Putamen (tissue), 1 donor: ENCODE data around the gene ABCG1.

Experiments
- DNase-seq: peaks from one replicate; pipeline ENCODE4 v3.0.0-alpha.2; 2016; ENCODE audit warnings: low spot score

The ABCG1 gene

GRCh38 chr21:42214921-42215320 lies 4.0 kb upstream of the ABCG1 start:
- DNase-seq = no peak

DNA sequence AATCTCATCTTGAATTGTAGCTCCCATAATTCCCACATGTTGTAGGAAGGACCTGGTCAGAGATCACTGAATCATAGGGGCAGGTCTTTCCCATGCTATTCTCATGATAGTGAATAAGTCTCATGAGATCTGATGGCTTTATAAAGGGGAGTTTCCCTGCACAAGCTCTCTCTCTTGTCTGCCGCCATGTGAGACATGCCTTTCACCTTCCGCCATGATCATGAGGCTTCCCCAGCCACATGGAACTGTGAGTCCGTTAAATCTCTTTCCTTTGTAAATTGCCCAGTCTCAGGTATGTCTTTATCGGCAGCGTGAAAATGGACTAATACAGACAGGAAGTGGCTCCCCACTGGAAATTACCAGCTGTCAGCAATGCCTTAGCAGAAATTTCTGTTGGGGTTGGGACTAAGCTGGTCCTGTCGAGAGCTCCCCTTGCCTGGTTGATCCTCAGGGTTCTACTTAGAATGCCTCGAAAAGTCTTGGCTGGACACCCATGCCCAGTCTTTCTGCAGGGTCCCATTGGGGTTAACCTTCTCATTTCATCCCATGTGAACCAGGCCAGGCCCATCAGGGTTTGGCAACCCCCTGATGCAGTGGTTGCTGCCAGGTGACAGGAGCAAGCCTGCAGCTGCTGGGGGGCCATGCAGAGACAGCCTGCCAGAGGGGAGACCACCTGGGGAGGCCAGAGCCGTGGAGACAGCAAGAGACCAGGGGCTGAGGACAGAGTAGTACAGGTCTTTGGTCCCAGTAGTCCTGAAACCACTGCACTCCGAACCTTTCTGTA lies 2.8 kb upstream of the ABCG1 start:
- no peak for DNase-seq

DNA sequence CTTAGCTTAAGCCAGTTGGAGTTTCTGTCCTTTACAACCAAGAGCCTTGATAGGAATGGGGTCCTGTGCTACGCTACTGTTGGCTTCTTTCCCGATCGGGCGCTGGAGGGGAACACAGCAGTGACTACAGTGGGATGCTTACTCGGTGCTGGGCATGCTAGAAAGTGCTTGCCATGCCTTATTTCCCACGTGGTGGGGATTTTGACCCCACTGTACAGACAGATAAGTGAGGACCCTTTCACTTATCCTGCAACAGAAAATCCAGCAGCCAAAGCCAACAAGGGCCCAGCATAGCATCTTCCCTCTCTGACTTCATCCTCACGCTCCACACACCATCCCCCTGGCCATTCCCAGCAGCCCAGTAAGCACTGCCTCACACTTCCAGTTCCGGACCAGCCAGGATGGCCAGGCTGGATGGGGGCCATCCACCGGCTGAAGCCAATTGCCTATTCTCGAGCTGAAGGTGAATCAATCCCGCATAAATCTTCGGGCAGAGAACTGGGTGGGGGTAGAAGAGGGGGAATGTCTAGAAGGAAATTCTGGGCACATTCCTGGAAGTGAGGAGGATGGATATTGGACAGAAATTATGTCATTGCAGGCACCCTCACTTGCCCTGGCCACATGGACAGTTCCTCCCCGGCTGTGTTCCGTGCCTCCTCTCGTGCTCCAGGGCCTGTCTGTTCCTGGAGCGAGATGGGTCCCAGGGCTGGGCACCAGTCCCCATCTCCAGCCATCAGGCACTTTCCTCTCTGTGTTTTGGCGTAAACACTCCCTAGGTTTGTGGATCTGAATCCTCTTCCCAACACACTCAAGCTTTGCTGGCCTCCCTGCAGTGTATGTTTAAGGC lies 2.0 kb upstream of the ABCG1 start:
- DNase-seq = no peak

GRCh38 chr21:42219606-42220137 lies 732 bp downstream of the ABCG1 start:
- DNase-seq = no peak

GRCh38 chr21:42220138-42220701 lies 1.3 kb downstream of the ABCG1 start:
- peak; percentile 89 for DNase-seq

DNA sequence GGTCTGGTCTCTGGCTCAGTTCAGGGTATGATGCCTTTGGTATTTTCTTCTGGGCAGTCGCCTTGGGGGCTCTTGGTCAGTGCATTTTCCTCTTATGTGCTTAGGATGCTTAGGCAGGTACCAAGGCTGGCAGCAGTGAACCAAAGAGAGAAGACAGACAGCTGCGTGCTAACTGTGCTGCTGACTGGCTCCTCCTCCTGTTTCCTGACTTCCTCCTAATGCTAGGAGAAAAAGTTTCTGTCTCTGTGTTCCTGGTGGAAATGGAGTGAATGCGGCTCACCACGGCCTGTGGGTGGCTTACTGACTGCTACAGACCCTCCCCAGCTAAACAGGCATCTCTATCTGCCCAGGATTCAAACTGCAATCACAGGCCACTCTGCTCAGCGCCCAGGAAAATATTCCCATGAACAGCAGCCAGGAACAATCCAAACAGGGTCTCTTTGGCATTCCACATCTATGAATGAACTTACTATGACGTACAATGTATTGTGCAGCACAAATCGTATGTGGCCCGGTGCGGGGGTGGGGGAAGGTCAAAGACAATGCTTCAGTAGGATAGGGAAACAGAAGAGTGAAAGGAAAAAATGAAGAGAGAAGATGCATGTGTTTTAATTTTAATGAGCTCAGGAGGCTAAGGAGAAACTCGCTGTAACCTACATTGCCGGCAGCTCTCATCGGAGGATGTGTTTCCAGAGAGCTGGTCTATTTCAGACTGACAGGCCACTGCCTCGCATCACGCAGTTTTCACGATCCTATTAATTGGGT lies 2.8 kb downstream of the ABCG1 start:
- no peak for DNase-seq

GRCh38 chr21:42222386-42222785 lies 3.4 kb downstream of the ABCG1 start:
- DNase-seq = no peak

DNA sequence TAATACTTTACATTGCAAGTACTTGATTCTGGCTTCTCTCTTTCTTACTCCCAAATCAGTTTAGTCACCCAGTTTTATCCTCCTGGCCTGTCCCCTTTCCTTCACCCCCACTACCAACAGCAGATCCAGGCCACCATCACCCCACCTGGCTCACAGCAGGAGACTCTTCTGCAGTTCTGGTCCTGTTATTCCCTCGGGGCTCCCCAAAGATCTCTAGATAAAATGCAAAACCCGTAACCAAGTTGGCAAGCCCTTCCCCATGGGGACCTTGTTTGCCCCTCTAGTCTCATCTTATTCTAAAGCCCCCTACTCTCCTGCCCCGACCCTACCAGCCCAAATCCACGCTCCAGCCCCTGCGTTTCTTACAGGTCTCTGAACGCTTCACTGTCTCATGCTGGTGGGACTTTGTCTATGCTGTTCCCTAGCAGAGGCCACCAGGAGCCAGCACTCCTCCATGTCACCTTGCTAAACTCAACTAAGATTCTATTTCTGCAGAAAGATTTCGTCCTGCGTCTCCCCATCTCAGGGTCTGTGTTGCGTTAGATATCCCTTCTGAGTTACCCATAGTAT lies 4.0 kb downstream of the ABCG1 start:
- DNase-seq = no peak

DNA sequence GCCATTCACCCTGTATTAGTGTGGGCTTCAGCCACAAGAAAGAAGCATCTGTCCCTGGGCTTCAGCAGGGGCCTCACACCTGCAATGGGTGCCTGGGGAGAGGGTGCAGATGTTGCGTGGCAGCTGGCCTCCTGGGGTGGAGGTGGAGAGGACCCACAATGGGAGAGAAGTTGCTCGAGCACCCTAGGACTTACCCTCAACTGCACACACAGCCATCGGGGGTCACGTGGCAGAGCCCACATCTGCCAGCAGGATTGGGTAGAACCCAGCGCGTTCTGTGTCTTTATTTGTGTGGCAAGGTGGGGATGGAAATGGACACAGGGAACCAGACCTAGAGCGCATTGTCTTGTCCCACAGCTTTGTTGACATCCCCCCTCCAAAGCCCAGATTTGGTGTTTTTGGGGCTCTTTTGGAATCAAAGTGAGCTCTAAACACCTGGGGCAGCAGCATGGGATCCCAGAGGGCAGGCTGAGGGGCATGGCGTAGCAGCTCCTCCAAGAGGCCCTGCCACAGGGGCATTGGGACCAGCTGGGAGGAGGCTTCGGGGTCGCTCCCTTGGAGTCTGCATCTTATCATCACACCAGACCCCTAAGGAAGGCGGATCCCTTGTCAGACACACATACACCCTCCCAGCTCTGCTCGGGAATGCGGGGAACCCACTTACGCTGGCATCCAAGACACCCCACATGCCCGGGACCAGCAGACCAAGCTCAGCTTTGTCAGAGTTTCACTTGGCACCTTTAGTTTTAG lies 5.1 kb downstream of the ABCG1 start:
- DNase-seq = no peak

DNA sequence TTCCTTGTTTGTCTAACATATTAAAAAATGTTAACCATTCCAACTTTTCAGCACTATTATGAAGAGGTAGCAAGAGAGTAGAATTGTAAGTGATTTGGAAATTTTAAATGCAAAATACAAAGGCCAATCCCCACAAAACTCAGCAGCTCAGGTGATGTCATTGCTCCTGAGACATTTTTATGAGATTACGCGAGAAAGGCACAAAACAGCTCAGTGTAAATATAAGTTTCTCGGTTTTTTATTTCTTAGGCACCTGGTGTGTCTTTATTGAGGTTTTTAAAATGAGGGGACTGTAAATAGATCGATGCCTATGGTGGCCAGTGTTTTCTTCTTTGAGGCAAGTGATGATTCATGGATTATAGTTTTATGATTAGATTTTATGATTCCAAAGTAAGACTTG lies 6.1 kb downstream of the ABCG1 start:
- DNase-seq = no peak

DNA sequence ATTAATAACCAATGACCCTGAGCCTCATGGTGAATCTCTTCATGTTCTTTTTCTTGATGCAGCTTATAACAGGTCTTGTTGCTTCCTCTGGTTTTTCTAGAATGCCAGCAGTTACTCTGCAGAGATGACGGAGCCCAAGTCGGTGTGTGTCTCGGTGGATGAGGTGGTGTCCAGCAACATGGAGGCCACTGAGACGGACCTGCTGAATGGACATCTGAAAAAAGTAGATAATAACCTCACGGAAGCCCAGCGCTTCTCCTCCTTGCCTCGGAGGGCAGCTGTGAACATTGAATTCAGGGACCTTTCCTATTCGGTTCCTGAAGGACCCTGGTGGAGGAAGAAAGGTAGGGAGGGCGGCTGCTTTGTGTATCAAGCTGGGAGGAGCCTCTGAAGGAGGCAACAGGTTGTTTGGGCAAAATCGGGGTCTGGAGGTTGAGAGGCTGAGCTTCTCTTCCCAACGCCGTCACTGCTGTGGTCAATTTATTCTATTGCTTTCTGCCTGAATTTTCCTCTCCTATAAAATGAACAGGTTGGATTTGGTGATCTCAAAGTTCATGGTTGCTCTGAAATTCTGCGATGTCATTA lies 6.7 kb downstream of the ABCG1 start:
- no peak for DNase-seq

DNA sequence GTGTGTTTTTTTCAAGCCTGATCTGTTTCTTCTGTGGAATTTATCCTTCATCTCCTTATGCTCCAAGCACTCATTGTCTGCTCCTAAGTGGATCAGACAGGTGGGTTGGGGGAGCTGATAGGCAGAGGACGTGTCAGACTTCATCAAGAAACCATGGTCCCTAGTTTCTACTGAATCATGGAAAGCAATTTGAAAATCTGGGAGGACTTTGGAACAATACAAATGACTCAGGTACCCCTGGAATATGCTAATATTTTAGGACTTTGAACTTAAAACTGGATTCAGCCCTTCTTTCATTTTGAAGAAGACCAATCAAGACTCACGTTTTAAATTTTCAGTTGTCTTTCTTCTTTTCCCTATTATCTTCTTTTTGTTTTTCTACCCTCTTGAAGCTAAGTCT lies 7.7 kb downstream of the ABCG1 start:
- no peak for DNase-seq

DNA sequence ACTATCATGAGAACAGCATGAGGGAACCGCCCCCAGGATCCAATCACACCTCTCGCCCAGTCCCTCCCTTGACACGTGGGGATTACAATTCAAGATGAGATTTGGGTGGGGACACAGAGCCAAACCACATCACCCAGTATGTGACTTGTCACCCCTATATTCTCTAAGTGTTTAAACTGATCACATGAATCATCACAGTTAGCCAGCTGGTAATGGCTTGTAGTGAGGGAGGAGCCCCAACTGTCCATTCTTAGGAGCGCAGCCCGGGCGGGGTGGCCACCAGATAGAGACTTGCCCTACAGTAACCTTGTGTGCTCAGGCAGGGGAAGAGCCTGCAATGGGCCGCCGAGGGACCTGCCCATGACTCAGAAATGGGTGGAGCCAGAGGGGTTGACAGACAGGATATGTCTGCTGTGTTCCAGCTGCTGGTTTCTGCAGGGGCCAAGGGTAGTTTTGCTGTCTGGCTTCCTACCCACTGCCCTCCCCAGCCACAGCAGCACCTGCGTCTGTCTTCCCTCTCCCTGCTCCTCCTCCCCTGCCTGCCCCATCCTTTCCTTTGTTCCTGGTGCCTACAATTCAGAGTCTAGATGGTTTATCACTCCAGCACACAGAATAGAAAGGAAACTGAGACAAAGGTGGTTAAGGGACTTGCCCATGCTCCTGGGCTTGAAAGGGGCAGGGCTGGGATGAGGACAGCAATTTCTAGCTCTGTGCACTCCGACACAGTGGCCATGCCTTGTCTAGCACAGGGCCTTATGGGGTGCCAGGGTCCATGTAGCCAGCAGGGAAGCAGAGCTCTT lies 9.2 kb downstream of the ABCG1 start:
- peak; percentile 80 for DNase-seq

GRCh38 chr21:42228709-42229220 lies 9.8 kb downstream of the ABCG1 start:
- DNase-seq = no peak

- no peak for DNase-seq
Observed at GRCh38 chr21:42229676-42230075, 10.7 kb downstream of the ABCG1 start.

DNA sequence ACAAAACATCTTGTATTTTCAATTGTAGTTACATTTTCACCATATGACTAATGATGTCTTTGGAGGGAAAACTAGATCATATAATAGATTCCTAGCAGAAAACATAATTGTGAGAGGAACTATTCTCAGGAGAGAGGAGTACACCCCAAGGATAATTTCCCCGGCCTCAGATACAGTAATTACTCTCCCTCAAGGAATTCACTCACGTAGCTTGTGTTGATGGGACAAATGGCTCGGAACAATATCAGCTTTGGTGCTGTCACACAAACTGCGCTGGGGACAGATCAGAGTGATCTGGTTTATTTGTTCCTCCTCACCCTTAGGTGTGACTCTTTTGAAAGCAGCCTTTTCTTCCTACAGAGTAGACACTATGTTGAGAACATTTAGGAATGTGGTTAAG lies 11.2 kb downstream of the ABCG1 start:
- DNase-seq = no peak

DNA sequence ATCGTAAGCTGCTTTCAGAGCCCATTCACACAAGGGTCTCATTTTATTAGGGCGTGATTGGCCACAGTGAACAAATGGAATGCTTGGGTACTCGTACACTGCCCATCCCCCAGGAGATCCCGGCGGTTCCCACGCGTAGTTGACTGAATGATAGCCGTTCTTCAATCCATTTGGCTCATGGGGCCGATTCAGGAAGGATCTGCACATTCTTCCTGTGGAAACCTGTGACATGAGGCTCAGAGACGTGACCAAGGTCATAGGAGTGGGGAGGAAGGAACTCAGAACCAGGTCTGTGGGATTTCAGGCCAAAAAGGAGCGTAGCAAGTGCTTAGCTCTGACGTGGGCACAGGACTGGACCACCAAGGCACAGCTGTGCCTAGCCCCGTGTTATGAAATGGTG lies 11.7 kb downstream of the ABCG1 start:
- no peak for DNase-seq

DNA sequence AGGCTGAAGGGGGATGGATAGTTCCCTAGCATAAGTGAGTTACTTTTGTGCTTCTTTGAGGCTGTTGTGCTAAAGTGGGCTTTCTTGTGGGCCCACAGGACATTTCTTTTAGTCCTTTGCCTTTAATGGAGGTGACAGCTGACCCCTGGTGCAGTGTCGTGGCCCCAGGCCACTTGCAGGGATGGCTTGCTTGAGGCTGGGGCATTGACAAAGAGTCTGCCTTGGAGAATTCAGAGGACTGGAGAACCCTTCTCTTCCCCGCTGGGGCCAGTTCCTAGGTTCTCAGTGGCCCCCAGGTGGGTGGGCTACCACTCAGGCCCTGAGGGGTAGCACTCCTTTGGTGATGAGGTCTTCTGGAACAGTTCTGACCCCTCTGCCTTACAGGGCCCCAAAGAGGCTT lies 12.8 kb downstream of the ABCG1 start:
- no peak for DNase-seq

- DNase-seq = no peak
Observed at GRCh38 chr21:42232176-42232825, 13.4 kb downstream of the ABCG1 start.
